ENCODE measurements around the gene VILL.
A peak's percentile ranks its signal among the peaks of the same experiment; 100 is the strongest.
"Not testable (repeated sequence)": the region's sequence is repeated elsewhere in the genome, so short reads cannot be mapped to it uniquely, and the experiment has no call there.

VILL gene

GRCh38 chr3:37987315-37987697 is 3.3 kb upstream of the VILL start:
- WGBS: 94% methylated on average over 2 of the region's 2 CpGs
- Histone ChIP-seq H3K9me3 (ENCODE audit: insufficient read depth, low read depth, low read length) (no peaks in the 10 kb centered on the region), H3K4me3 (ENCODE audit: low read length) (no peak overlapping the region), H3K9ac (ENCODE audit: low read depth, low read length) (no peak overlapping the region), H3K36me3 (ENCODE audit: insufficient read depth, low read length) (no peaks in the 10 kb centered on the region; the same call in 1 of the 2 replicates), H3K4me1 (ENCODE audit: insufficient read depth, low read length) (0 out of 2 replicates have a peak, but pooled peaks cover 9% of the 10 kb centered on the region), H3K27me3 (ENCODE audit: insufficient read depth, low read length) (no peaks in the 10 kb centered on the region), H3K27ac (ENCODE audit: low read depth, low read length) (no peak overlapping the region)

- Histone ChIP-seq H3K36me3 (ENCODE audit: insufficient read depth, low read length) (no peaks in the 10 kb centered on the region), H3K27ac (ENCODE audit: low read depth, low read length) (no peak overlapping the region), H3K4me3 (ENCODE audit: low read length) (no peak overlapping the region), H3K9ac (ENCODE audit: low read depth, low read length) (no peak overlapping the region), H3K9me3 (ENCODE audit: insufficient read depth, low read depth, low read length) (no peaks in the 10 kb centered on the region), H3K27me3 (ENCODE audit: insufficient read depth, low read length) (no peaks in the 10 kb centered on the region), H3K4me1 (ENCODE audit: insufficient read depth, low read length) (0 out of 2 replicates have a peak, but pooled peaks cover 9% of the 10 kb centered on the region)
- 87% methylated on average over 7 of the region's 7 CpGs for WGBS
These were observed 2.8 kb upstream of the VILL start for GRCh38 chr3:37987751-37988179.

- not testable (repeated sequence) for H3K9me3 ChIP-seq (ENCODE audit: insufficient read depth, low read depth, low read length); H3K4me1 ChIP-seq (ENCODE audit: insufficient read depth, low read length); H3K9ac ChIP-seq (ENCODE audit: low read depth, low read length); H3K27me3 ChIP-seq (ENCODE audit: insufficient read depth, low read length); H3K27ac ChIP-seq (ENCODE audit: low read depth, low read length); H3K36me3 ChIP-seq (ENCODE audit: insufficient read depth, low read length); H3K4me3 ChIP-seq (ENCODE audit: low read length)
- 95% methylated on average over 10 of the region's 10 CpGs for WGBS
These were observed 2.2 kb upstream of the VILL start for GRCh38 chr3:37988376-37988775.

- Histone ChIP-seq H3K27ac (ENCODE audit: low read depth, low read length) (no peak overlapping the region), H3K9me3 (ENCODE audit: insufficient read depth, low read depth, low read length) (no peaks in the 10 kb centered on the region), H3K4me3 (ENCODE audit: low read length) (no peak overlapping the region), H3K27me3 (ENCODE audit: insufficient read depth, low read length) (no peaks in the 10 kb centered on the region), H3K9ac (ENCODE audit: low read depth, low read length) (no peak overlapping the region), H3K36me3 (ENCODE audit: insufficient read depth, low read length) (no peaks in the 10 kb centered on the region), H3K4me1 (ENCODE audit: insufficient read depth, low read length) (0 out of 2 replicates have a peak, but pooled peaks cover 9% of the 10 kb centered on the region)
- WGBS: 87% methylated on average over 15 of the region's 15 CpGs
These were observed 1.6 kb upstream of the VILL start for GRCh38 chr3:37988931-37989525.

GRCh38 chr3:37989821-37990480 is 635 bp upstream of the VILL start:
- Histone ChIP-seq H3K4me1 (ENCODE audit: insufficient read depth, low read length) (0 out of 2 replicates have a peak, but pooled peaks cover 9% of the 10 kb centered on the region), H3K27me3 (ENCODE audit: insufficient read depth, low read length) (no peaks in the 10 kb centered on the region), H3K9me3 (ENCODE audit: insufficient read depth, low read depth, low read length) (no peaks in the 10 kb centered on the region), H3K36me3 (ENCODE audit: insufficient read depth, low read length) (no peaks in the 10 kb centered on the region), H3K9ac (ENCODE audit: low read depth, low read length) (no peak overlapping the region), H3K27ac (ENCODE audit: low read depth, low read length) (no peak overlapping the region), H3K4me3 (ENCODE audit: low read length) (no peak overlapping the region)
- 94% methylated on average over 7 of the region's 7 CpGs for WGBS

- Histone ChIP-seq H3K4me1 (ENCODE audit: insufficient read depth, low read length) (0 out of 2 replicates have a peak, but pooled peaks cover 9% of the 10 kb centered on the region), H3K27me3 (ENCODE audit: insufficient read depth, low read length) (no peaks in the 10 kb centered on the region), H3K4me3 (ENCODE audit: low read length) (peak overlapping the region; percentile 28; the same call in 1 of the 2 replicates), H3K9ac (ENCODE audit: low read depth, low read length) (no peak overlapping the region), H3K27ac (ENCODE audit: low read depth, low read length) (no peak overlapping the region), H3K9me3 (ENCODE audit: insufficient read depth, low read depth, low read length) (no peaks in the 10 kb centered on the region), H3K36me3 (ENCODE audit: insufficient read depth, low read length) (no peaks in the 10 kb centered on the region)
- WGBS: 66% methylated on average over 6 of the region's 6 CpGs
These were observed 523 bp downstream of the VILL start for GRCh38 chr3:37991109-37991508.

- Histone ChIP-seq H3K36me3 (ENCODE audit: insufficient read depth, low read length) (no peaks in the 10 kb centered on the region), H3K27me3 (ENCODE audit: insufficient read depth, low read length) (no peaks in the 10 kb centered on the region), H3K4me3 (ENCODE audit: low read length) (no peak overlapping the region), H3K4me1 (ENCODE audit: insufficient read depth, low read length) (0 out of 2 replicates have a peak, but pooled peaks cover 9% of the 10 kb centered on the region), H3K27ac (ENCODE audit: low read depth, low read length) (no peak overlapping the region; the same call in 1 of the 2 replicates), H3K9me3 (ENCODE audit: insufficient read depth, low read depth, low read length) (no peaks in the 10 kb centered on the region), H3K9ac (ENCODE audit: low read depth, low read length) (no peak overlapping the region)
- 89% methylated on average over 7 of the region's 7 CpGs for WGBS
These were observed 1.2 kb downstream of the VILL start for GRCh38 chr3:37991823-37992222.

- Histone ChIP-seq H3K4me1 (ENCODE audit: insufficient read depth, low read length) (0 out of 2 replicates have a peak, but pooled peaks cover 9% of the 10 kb centered on the region), H3K27me3 (ENCODE audit: insufficient read depth, low read length) (no peaks in the 10 kb centered on the region)
These were observed 1.9 kb downstream of the VILL start for GRCh38 chr3:37992271-37993066.

GRCh38 chr3:37993067-37993455 is 2.5 kb downstream of the VILL start:
- Histone ChIP-seq H3K4me3 (ENCODE audit: low read length) (no peak overlapping the region), H3K9ac (ENCODE audit: low read depth, low read length) (no peak overlapping the region), H3K36me3 (ENCODE audit: insufficient read depth, low read length) (no peaks in the 10 kb centered on the region), H3K27ac (ENCODE audit: low read depth, low read length) (no peak overlapping the region), H3K27me3 (ENCODE audit: insufficient read depth, low read length) (no peaks in the 10 kb centered on the region), H3K9me3 (ENCODE audit: insufficient read depth, low read depth, low read length) (no peaks in the 10 kb centered on the region), H3K4me1 (ENCODE audit: insufficient read depth, low read length) (0 out of 2 replicates have a peak, but pooled peaks cover 9% of the 10 kb centered on the region)
- 94% methylated on average over 8 of the region's 8 CpGs for WGBS

More at GRCh38 chr3:37992271-37993066, 1.9 kb downstream of the VILL start:
- Histone ChIP-seq H3K9me3 (ENCODE audit: insufficient read depth, low read depth, low read length) (no peaks in the 10 kb centered on the region), H3K36me3 (ENCODE audit: insufficient read depth, low read length) (no peaks in the 10 kb centered on the region), H3K9ac (ENCODE audit: low read depth, low read length) (no peak overlapping the region), H3K27ac (ENCODE audit: low read depth, low read length) (no peak overlapping the region; the same call in 1 of the 2 replicates), H3K4me3 (ENCODE audit: low read length) (no peak overlapping the region)
- 88% methylated on average over 9 of the region's 9 CpGs for WGBS

- Histone ChIP-seq H3K4me1 (ENCODE audit: insufficient read depth, low read length) (0 out of 2 replicates have a peak, but pooled peaks cover 10% of the 10 kb centered on the region), H3K4me3 (ENCODE audit: low read length) (no peak overlapping the region), H3K36me3 (ENCODE audit: insufficient read depth, low read length) (no peaks in the 10 kb centered on the region), H3K27me3 (ENCODE audit: insufficient read depth, low read length) (peaks cover 1% of the 10 kb centered on the region; the same call in 1 of the 2 replicates), H3K9ac (ENCODE audit: low read depth, low read length) (no peak overlapping the region), H3K9me3 (ENCODE audit: insufficient read depth, low read depth, low read length) (no peaks in the 10 kb centered on the region), H3K27ac (ENCODE audit: low read depth, low read length) (no peak overlapping the region)
- 83% methylated on average over 6 of the region's 6 CpGs for WGBS
These were observed 2.9 kb downstream of the VILL start for GRCh38 chr3:37993460-37993819.

Data from HUES64 (cell line).